Astrocyte (in vitro differentiated cells and primary cell): Measurements from ENCODE around the gene ABCC2. TPM values are rescaled to one million over a fixed set of nuclear protein-coding genes. Genes with fewer than 3 reads are reported as not detected.

Experiments
- DNase-seq: peaks from one replicate; pipeline ENCODE4 v3.0.0-alpha.2; 2010; ENCODE audit warnings: low read depth
- FAIRE-seq: peaks from 2 replicates; lab custom pipeline; 2011; peaks lifted over from hg19 to GRCh38; lab: Jason Lieb, UNC
- H2AFZ ChIP-seq: 2 replicates; pipeline ENCODE4 v1.6.0; 2012; ENCODE audit warnings: low read depth, low read length, inconsistent platforms
- H3K27ac ChIP-seq: 2 replicates; pipeline ENCODE4 v1.5.1; 2011; ENCODE audit warnings: low read depth, low read length, inconsistent platforms
- H3K27me3 ChIP-seq: 2 replicates; pipeline ENCODE4 v1.6.0; 2011; ENCODE audit warnings: low read length, inconsistent platforms; ENCODE audit not compliant: insufficient read depth
- H3K36me3 ChIP-seq: 2 replicates; pipeline ENCODE4 v1.5.1; 2011; ENCODE audit warnings: low read length, inconsistent platforms; ENCODE audit not compliant: insufficient read depth
- H3K4me1 ChIP-seq: 2 replicates; pipeline ENCODE4 v1.5.1; 2011; ENCODE audit warnings: low read length, inconsistent platforms; ENCODE audit not compliant: insufficient read depth
- H3K4me2 ChIP-seq: 2 replicates; pipeline ENCODE4 v1.6.0; 2012; ENCODE audit warnings: low read length, inconsistent platforms
- H3K4me3 ChIP-seq: 2 replicates; pipeline ENCODE4 v1.5.1; 2011; ENCODE audit warnings: low read depth, mild to moderate bottlenecking, low read length, inconsistent platforms; ENCODE audit not compliant: insufficient read depth
- H3K79me2 ChIP-seq: 2 replicates; pipeline ENCODE4 v1.6.0; 2012; ENCODE audit warnings: mild to moderate bottlenecking, low read length, inconsistent platforms; ENCODE audit not compliant: insufficient read depth
- H3K9ac ChIP-seq: 2 replicates; pipeline ENCODE4 v1.6.0; 2012; ENCODE audit warnings: mild to moderate bottlenecking, low read length, inconsistent platforms
- H3K9me3 ChIP-seq: 2 replicates; pipeline ENCODE4 v1.5.1; 2012; ENCODE audit warnings: low read depth, mild to moderate bottlenecking, low read length, inconsistent platforms; ENCODE audit not compliant: insufficient read depth
- H4K20me1 ChIP-seq: 2 replicates; pipeline ENCODE4 v1.6.0; 2012; ENCODE audit warnings: low read length, inconsistent platforms; ENCODE audit not compliant: insufficient read depth
- H3K27ac Mint-ChIP-seq: one replicate; pipeline ENCODE4 v1.8.0; 2021; ENCODE audit warnings: mild to moderate bottlenecking, mixed read lengths; ENCODE audit not compliant: unreplicated experiment
- H3K27me3 Mint-ChIP-seq: one replicate; pipeline ENCODE4 v1.8.0; 2021; ENCODE audit warnings: low read depth, mixed read lengths; ENCODE audit not compliant: unreplicated experiment
- H3K36me3 Mint-ChIP-seq: one replicate; pipeline ENCODE4 v1.8.0; 2021; ENCODE audit warnings: low read depth, mixed read lengths; ENCODE audit not compliant: unreplicated experiment
- H3K4me1 Mint-ChIP-seq: one replicate; pipeline ENCODE4 v1.8.0; 2021; ENCODE audit warnings: low read depth, mixed read lengths; ENCODE audit not compliant: unreplicated experiment
- H3K4me3 Mint-ChIP-seq: one replicate; pipeline ENCODE4 v1.8.0; 2021; ENCODE audit warnings: mild to moderate bottlenecking, moderate library complexity, mixed read lengths; ENCODE audit not compliant: unreplicated experiment
- H3K9me3 Mint-ChIP-seq: one replicate; pipeline ENCODE4 v1.8.0; 2021; ENCODE audit warnings: mild to moderate bottlenecking, mixed read lengths; ENCODE audit not compliant: unreplicated experiment
- CTCF ChIP-seq: IDR thresholded peaks from 2 replicates; pipeline ENCODE4 v1.5.1; 2011; ENCODE audit warnings: low read depth, mild to moderate bottlenecking, inconsistent platforms, low read length, moderate library complexity; ENCODE audit not compliant: insufficient read depth
- EZH2 ChIP-seq: IDR thresholded peaks from 2 replicates; pipeline ENCODE4 v1.6.1; 2012; ENCODE audit warnings: mild to moderate bottlenecking, low read length, inconsistent platforms; ENCODE audit not compliant: insufficient read depth
- total RNA-seq: library from RNA; stranded (reverse); gene quantifications from 2 replicates; pipeline ENCODE4 v1.2.1, GENCODE V29; 2021

The ABCC2 gene
- total RNA-seq, 1 donor from 2014 or later = 0.59 TPM

GRCh38 chr10:99815621-99816020 is 33.2 kb downstream of the ABCC2 start:
- Histone ChIP-seq H3K36me3 (no peaks in the 10 kb centered on the region), H3K4me1 (no peaks in the 10 kb centered on the region), H3K4me3 (no peak overlapping the region), H3K4me2 (no peak overlapping the region), H3K9ac (no peak overlapping the region), H3K79me2 (no peaks in the 10 kb centered on the region), H2AFZ (no peak overlapping the region), H4K20me1 (no peaks in the 10 kb centered on the region), H3K27me3 (no peaks in the 10 kb centered on the region), H3K9me3 (no peaks in the 10 kb centered on the region), H3K27ac (no peak overlapping the region)
- H3K36me3 Mint-ChIP-seq = no peaks in the 10 kb centered on the region
- DNase-seq (no peak), FAIRE-seq (no peak)
- H3K9me3 Mint-ChIP-seq = no peaks in the 10 kb centered on the region
- TF ChIP-seq CTCF (no peak), EZH2 (no peak)
- H3K4me3 Mint-ChIP-seq = no peak overlapping the region
- H3K4me1 Mint-ChIP-seq = no peaks in the 10 kb centered on the region
- peaks cover 5% of the 10 kb centered on the region for H3K27me3 Mint-ChIP-seq
- H3K27ac Mint-ChIP-seq = no peak overlapping the region

DNA sequence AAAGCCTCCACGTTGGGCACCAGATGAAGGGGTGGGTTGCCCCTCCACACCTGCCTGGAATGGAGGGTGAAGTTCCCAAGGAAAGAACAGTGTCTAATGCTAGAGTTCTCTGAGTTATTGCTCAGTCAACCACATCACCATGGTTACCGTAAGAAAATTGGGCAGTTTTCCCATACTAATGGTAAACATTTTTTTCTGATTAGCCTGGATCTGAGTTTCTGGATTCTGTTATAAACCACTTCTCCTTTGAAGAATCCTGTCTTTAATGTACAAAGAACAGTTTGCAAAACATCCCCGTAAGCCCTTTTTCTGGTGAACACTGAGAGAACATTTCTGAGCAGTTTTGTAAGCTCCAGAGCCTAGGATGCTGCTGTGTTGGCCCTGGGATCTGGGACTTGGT is 45.5 kb downstream of the ABCC2 start:
- H3K27me3 ChIP-seq = no peaks in the 10 kb centered on the region
- FAIRE-seq = no peak
- no peaks in the 10 kb centered on the region for H3K36me3 ChIP-seq
- no peaks in the 10 kb centered on the region for H3K9me3 ChIP-seq
- no peaks in the 10 kb centered on the region for H4K20me1 ChIP-seq
- H3K79me2 ChIP-seq = no peaks in the 10 kb centered on the region
- peak; percentile 31 for DNase-seq
- no peak overlapping the region for H3K4me3 Mint-ChIP-seq
- H3K27ac Mint-ChIP-seq = no peak overlapping the region
- H3K27me3 Mint-ChIP-seq = peaks cover 3% of the 10 kb centered on the region
- H3K27ac ChIP-seq = no peak overlapping the region
- H3K36me3 Mint-ChIP-seq = no peaks in the 10 kb centered on the region
- H3K4me1 ChIP-seq = no peaks in the 10 kb centered on the region
- H2AFZ ChIP-seq = no peak overlapping the region
- peaks cover 8% of the 10 kb centered on the region for H3K4me1 Mint-ChIP-seq
- peaks cover 3% of the 10 kb centered on the region for H3K9me3 Mint-ChIP-seq
- no peak overlapping the region for H3K9ac ChIP-seq
- no peak for TF ChIP-seq CTCF
- no peak overlapping the region for H3K4me3 ChIP-seq
- no peak overlapping the region for H3K4me2 ChIP-seq

DNA sequence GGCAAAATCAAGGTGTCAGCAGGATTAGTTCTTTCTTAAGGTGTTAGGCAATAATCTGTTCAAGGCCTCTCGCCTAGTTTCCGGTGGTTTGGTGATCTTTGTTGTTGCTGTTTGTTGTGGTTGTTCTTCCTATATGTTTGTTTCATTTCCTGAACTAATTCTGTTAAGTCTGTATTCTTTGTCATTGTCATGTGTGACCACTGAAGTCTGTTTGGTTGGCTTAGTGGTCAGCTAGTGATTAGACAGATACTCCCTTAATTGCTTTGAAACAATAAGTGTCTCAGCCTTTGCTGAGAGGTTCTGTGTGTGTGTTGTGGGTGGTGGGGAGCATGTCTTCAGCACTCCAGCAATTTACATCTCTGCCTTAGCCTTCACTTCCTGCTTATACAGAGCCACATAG is 46.0 kb downstream of the ABCC2 start:
- H3K27ac ChIP-seq = no peak overlapping the region
- no peak overlapping the region for H2AFZ ChIP-seq
- peaks cover 8% of the 10 kb centered on the region for H3K4me1 Mint-ChIP-seq
- H3K79me2 ChIP-seq = no peaks in the 10 kb centered on the region
- no peak overlapping the region for H3K9ac ChIP-seq
- FAIRE-seq = no peak
- peaks cover 3% of the 10 kb centered on the region for H3K9me3 Mint-ChIP-seq
- no peak overlapping the region for H3K27ac Mint-ChIP-seq
- TF ChIP-seq EZH2 (no peak), CTCF (no peak)
- no peaks in the 10 kb centered on the region for H3K9me3 ChIP-seq
- no peaks in the 10 kb centered on the region for H3K36me3 Mint-ChIP-seq
- no peaks in the 10 kb centered on the region for H3K4me1 ChIP-seq
- H3K4me2 ChIP-seq = no peak overlapping the region
- H3K4me3 ChIP-seq = no peak overlapping the region
- H3K36me3 ChIP-seq = no peaks in the 10 kb centered on the region
- DNase-seq = no peak
- H3K27me3 ChIP-seq = no peaks in the 10 kb centered on the region
- H3K27me3 Mint-ChIP-seq = peaks cover 3% of the 10 kb centered on the region
- no peak overlapping the region for H3K4me3 Mint-ChIP-seq
- H4K20me1 ChIP-seq = no peaks in the 10 kb centered on the region
